ENCODE data around the gene DBNL. TPM values are rescaled to one million over a fixed set of nuclear protein-coding genes. Genes with fewer than 3 reads are reported as not detected.

Gene DBNL
- total RNA-seq, 1 donor from 2014 or later = 93.7 TPM

DNA sequence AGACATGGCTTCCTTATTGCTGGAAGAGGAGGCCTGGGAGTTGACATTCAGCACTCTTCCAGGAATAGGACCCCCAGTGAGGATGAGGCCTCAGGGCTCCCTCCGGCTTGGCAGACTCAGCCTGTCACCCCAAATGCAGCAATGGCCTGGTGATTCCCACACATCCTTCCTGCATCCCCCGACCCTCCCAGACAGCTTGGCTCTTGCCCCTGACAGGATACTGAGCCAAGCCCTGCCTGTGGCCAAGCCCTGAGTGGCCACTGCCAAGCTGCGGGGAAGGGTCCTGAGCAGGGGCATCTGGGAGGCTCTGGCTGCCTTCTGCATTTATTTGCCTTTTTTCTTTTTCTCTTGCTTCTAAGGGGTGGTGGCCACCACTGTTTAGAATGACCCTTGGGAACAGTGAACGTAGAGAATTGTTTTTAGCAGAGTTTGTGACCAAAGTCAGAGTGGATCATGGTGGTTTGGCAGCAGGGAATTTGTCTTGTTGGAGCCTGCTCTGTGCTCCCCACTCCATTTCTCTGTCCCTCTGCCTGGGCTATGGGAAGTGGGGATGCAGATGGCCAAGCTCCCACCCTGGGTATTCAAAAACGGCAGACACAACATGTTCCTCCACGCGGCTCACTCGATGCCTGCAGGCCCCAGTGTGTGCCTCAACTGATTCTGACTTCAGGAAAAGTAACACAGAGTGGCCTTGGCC lies 16.6 kb downstream of the DBNL start:
- intact Hi-C loops (cut with DNase I) = no loop called here
- H3K9me3 ChIP-seq = no peaks in the 10 kb centered on the region
- DNase-seq (peak; percentile 40), ATAC-seq (no peak)
- H3K27me3 ChIP-seq = no peaks in the 10 kb centered on the region
- H3K27ac ChIP-seq = no peak overlapping the region
- H3K4me3 ChIP-seq = no peak overlapping the region
- peaks cover 10% of the 10 kb centered on the region for H3K4me1 ChIP-seq
- peaks cover 62% of the 10 kb centered on the region for H3K36me3 ChIP-seq
- TF ChIP-seq, protein P1, sequence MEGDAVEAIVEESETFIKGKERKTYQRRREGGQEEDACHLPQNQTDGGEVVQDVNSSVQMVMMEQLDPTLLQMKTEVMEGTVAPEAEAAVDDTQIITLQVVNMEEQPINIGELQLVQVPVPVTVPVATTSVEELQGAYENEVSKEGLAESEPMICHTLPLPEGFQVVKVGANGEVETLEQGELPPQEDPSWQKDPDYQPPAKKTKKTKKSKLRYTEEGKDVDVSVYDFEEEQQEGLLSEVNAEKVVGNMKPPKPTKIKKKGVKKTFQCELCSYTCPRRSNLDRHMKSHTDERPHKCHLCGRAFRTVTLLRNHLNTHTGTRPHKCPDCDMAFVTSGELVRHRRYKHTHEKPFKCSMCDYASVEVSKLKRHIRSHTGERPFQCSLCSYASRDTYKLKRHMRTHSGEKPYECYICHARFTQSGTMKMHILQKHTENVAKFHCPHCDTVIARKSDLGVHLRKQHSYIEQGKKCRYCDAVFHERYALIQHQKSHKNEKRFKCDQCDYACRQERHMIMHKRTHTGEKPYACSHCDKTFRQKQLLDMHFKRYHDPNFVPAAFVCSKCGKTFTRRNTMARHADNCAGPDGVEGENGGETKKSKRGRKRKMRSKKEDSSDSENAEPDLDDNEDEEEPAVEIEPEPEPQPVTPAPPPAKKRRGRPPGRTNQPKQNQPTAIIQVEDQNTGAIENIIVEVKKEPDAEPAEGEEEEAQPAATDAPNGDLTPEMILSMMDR (IDR thresholded peaks at IDR 0.05) = no peak

DNA sequence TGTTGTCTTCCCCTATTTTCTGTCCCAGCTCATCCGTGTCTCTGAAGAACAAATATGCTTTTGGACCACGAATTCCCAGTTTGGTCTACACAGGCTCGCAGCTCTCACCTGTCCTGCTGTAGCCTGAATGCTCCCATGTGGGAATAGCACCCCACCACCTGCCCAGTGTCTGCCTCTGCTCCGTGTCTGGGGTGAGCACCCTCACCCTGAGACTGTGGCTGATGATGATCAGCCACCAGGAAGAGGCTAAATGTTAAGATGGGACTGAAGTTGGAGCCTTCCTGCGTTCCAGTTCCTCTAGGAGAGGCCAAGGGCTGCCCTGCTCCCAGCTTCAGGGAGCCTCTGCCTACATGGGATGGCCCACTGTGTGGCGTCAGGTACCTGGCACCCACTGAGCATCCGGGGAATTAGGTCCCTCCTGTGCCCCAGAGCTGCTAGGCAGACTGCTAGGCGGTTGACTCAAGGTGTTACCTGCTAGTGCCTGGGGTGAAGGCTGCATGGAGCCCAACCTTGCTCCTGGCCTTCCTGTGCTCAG lies 17.2 kb downstream of the DBNL start:
- no peaks in the 10 kb centered on the region for H3K9me3 ChIP-seq
- H3K4me1 ChIP-seq = peaks cover 10% of the 10 kb centered on the region
- no peak overlapping the region for H3K27ac ChIP-seq
- no peak for ATAC-seq
- intact Hi-C loops (cut with DNase I) = no loop called here
- H3K27me3 ChIP-seq = no peaks in the 10 kb centered on the region
- DNase-seq = peak; percentile 36
- H3K36me3 ChIP-seq = peaks cover 56% of the 10 kb centered on the region
- TF ChIP-seq, protein P1 (IDR thresholded peaks at IDR 0.05) = no peak
- H3K4me3 ChIP-seq = no peak overlapping the region

DNA sequence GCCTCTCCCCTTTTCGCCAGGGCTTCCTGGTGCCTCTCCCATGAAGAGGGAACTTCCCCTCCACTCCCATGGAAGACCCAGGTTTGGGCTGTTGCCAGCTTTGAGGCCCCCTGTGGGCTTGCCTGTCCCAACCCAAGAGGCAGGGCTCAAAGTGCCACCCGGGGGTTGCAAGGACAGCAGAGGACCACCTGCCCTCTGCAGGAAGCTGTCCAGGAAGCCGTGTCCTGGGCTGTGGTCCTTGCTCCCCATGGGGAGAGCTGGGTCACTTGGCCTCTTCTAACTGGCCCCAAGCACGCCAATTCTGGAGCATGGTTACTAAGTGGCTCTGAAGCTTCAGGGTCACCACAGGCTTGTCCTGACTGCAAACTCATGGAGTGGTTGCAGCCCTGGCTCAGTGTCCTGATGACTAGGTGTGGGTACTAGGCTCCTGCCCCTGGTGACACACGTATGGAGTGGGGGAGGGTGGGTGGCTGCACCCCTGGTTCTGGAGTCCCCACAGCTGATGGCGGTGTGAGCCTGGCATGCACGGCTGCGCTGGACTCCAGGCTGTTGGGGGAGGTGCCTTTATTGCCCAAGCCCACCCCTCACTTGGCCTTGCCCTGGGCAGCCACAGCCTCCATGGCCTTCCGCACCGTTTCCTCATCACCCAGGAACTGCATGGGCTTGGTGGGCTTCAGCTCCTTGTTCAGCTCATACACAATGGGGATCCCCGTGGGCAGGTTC lies 17.8 kb downstream of the DBNL start:
- Histone ChIP-seq H3K4me1 (peaks cover 10% of the 10 kb centered on the region), H3K4me3 (no peak overlapping the region), H3K36me3 (peaks cover 49% of the 10 kb centered on the region), H3K27ac (no peak overlapping the region), H3K27me3 (no peaks in the 10 kb centered on the region), H3K9me3 (no peaks in the 10 kb centered on the region)
- intact Hi-C loops (cut with DNase I) = no loop called here
- TF ChIP-seq, protein P1 (IDR thresholded peaks at IDR 0.05) = no peak
- peak; percentile 52 for DNase-seq
- ATAC-seq = no peak

DNA sequence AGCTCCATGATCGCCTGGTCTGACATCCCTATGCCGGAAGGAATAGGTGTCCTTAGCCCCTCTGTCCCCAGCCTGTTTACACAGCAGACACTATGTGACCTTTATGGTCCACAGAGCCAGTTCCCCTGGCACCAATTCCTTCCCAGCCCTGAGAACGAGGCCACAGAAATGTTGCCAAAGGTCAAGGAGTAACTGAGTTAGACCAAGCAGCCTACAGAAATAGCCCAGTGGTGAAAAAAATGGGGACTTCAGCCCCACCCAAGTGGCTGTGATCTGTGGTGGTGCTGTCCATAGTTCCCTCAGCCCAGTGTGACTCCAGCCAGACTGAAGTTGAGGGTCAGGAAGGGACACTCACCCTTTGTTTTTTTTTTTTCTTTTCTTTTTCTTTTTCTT lies 18.4 kb downstream of the DBNL start:
- intact Hi-C loops (cut with DNase I) = no loop called here
- TF ChIP-seq, protein P1 (IDR thresholded peaks at IDR 0.05) = no peak
- DNase-seq (no peak), ATAC-seq (no peak)
- H3K27ac ChIP-seq = no peak overlapping the region
- no peaks in the 10 kb centered on the region for H3K9me3 ChIP-seq
- no peak overlapping the region for H3K4me3 ChIP-seq
- H3K4me1 ChIP-seq = peaks cover 10% of the 10 kb centered on the region
- peaks cover 44% of the 10 kb centered on the region for H3K36me3 ChIP-seq
- no peaks in the 10 kb centered on the region for H3K27me3 ChIP-seq

DNA sequence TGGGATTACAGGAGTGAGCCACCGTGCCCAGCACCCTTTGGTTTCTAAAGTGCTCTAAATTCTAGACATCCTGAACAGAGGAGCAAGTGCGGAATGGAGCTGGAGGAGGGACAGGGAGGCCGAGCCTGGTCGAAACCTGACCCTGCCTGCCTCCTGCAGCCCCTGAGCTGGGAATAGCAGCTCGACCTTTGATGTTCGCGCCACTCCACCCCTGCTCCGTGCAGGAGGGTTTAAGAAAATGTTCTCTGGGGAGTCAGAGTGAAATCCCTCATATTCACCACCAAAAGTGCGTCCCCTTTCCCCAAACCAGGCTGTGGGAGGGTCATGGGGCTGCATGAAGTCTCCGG lies 19.0 kb downstream of the DBNL start:
- Histone ChIP-seq H3K36me3 (peaks cover 38% of the 10 kb centered on the region), H3K27me3 (no peaks in the 10 kb centered on the region), H3K9me3 (no peaks in the 10 kb centered on the region), H3K4me1 (peaks cover 10% of the 10 kb centered on the region), H3K4me3 (no peak overlapping the region), H3K27ac (no peak overlapping the region)
- DNase-seq (no peak), ATAC-seq (no peak)
- TF ChIP-seq, protein P1 (IDR thresholded peaks at IDR 0.05) = no peak
- intact Hi-C loops (cut with DNase I) = no loop called here

Measured in upper lobe of right lung (tissue), 1 donor.